ENCODE measurements around the gene ELP2. TPM values are rescaled to one million over a fixed set of nuclear protein-coding genes. Genes with fewer than 3 reads are reported as not detected.
"Not testable (repeated sequence)": the region's sequence is repeated elsewhere in the genome, so short reads cannot be mapped to it uniquely, and the experiment has no call there.

ELP2 gene
- total RNA-seq, 4 donors from 2014 or later, result 23.2 to 59.5 (median 49.6) TPM

GRCh38 chr18:36109737-36110136 lies 20.0 kb upstream of the ELP2 start:
- H3K27me3 ChIP-seq, result no peaks in the 10 kb centered on the region
- H3K4me1 ChIP-seq, result no peaks in the 10 kb centered on the region
- TF ChIP-seq EP300 (IDR thresholded peaks at IDR 0.05; ENCODE audit: low read depth), result no peak
- TF ChIP-seq POLR2AphosphoS5 (IDR thresholded peaks at IDR 0.05), result no peak
- no peak for TF ChIP-seq POLR2A (IDR thresholded peaks at IDR 0.05)
- TF ChIP-seq CTCF (IDR thresholded peaks at IDR 0.05), result no peak
- in situ Hi-C loops (cut with MboI; ENCODE audit: low pct_ligation_motif_present in 1 of 4, low pct_unique_long_range_greater_than_20kb in 1 of 4, low sequenced_read_pairs in 3 of 4) (no loop called here), intact Hi-C loops (cut with DNase I; ENCODE audit: low total_unique reads) (no loop called here)
- H3K27ac ChIP-seq, result no peak overlapping the region
- H3K9me3 ChIP-seq, result no peaks in the 10 kb centered on the region
- H3K36me3 ChIP-seq, result peaks cover 0 to 31% (median 15%) of the 10 kb centered on the region in 4 donors
- no peak for DNase-seq
- WGBS, 2 donors (ENCODE audit: low coverage in 1 of 2), result 91 to 95% methylated on average over 1 of the region's 1 CpG
- no peak overlapping the region for H3K4me3 ChIP-seq

GRCh38 chr18:36112302-36112701 lies 17.4 kb upstream of the ELP2 start:
- Histone ChIP-seq H3K27ac (no peak overlapping the region), H3K36me3 (peaks cover 0 to 40% (median 16%) of the 10 kb centered on the region in 4 donors), H3K4me3 (no peak overlapping the region), H3K9me3 (no peaks in the 10 kb centered on the region), H3K27me3 (no peaks in the 10 kb centered on the region), H3K4me1 (no peaks in the 10 kb centered on the region)
- in situ Hi-C loops (cut with MboI; ENCODE audit: low pct_ligation_motif_present in 1 of 4, low pct_unique_long_range_greater_than_20kb in 1 of 4, low sequenced_read_pairs in 3 of 4) (no loop called here), intact Hi-C loops (cut with DNase I; ENCODE audit: low total_unique reads) (no loop called here)
- no peak for TF ChIP-seq EP300 (IDR thresholded peaks at IDR 0.05; ENCODE audit: low read depth)
- TF ChIP-seq POLR2A (IDR thresholded peaks at IDR 0.05), result no peak
- TF ChIP-seq CTCF (IDR thresholded peaks at IDR 0.05), result no peak
- TF ChIP-seq POLR2AphosphoS5 (IDR thresholded peaks at IDR 0.05), result no peak
- no peak for DNase-seq

- no peak for DNase-seq
- H3K4me1 ChIP-seq, result no peaks in the 10 kb centered on the region
- peaks cover 0 to 40% (median 16%) of the 10 kb centered on the region in 4 donors for H3K36me3 ChIP-seq
- H3K4me3 ChIP-seq, result no peak overlapping the region
- intact Hi-C loops (cut with DNase I; ENCODE audit: low total_unique reads), result no loop called here
- H3K9me3 ChIP-seq, result no peaks in the 10 kb centered on the region
- in situ Hi-C loops (cut with MboI; ENCODE audit: low pct_ligation_motif_present in 1 of 4, low pct_unique_long_range_greater_than_20kb in 1 of 4, low sequenced_read_pairs in 3 of 4), result no loop called here
- H3K27me3 ChIP-seq, result no peaks in the 10 kb centered on the region
- TF ChIP-seq EP300 (IDR thresholded peaks at IDR 0.05; ENCODE audit: low read depth) (no peak), CTCF (IDR thresholded peaks at IDR 0.05) (no peak), POLR2A (IDR thresholded peaks at IDR 0.05) (no peak)
- H3K27ac ChIP-seq, result no peak overlapping the region
- WGBS, 2 donors (ENCODE audit: low coverage in 1 of 2), result 81 to 91% methylated on average over 4 of the region's 4 CpGs
Observed at GRCh38 chr18:36114251-36114650, 15.4 kb upstream of the ELP2 start.

GRCh38 chr18:36114738-36115137 lies 15.0 kb upstream of the ELP2 start:
- no peak for DNase-seq
- H3K36me3 ChIP-seq, result peaks cover 0 to 36% (median 14%) of the 10 kb centered on the region in 4 donors
- TF ChIP-seq CTCF (IDR thresholded peaks at IDR 0.05) (no peak), POLR2AphosphoS5 (IDR thresholded peaks at IDR 0.05) (no peak), EP300 (IDR thresholded peaks at IDR 0.05; ENCODE audit: low read depth) (no peak), POLR2A (IDR thresholded peaks at IDR 0.05) (no peak)

GRCh38 chr18:36116771-36117170 lies 12.9 kb upstream of the ELP2 start:
- peaks cover 0 to 25% (median 10%) of the 10 kb centered on the region in 4 donors for H3K36me3 ChIP-seq
- H3K4me3 ChIP-seq; H3K9me3 ChIP-seq; H3K4me1 ChIP-seq; intact Hi-C loops (cut with DNase I; ENCODE audit: low total_unique reads); DNase-seq; H3K27ac ChIP-seq; H3K27me3 ChIP-seq; in situ Hi-C loops (cut with MboI; ENCODE audit: low pct_ligation_motif_present in 1 of 4, low pct_unique_long_range_greater_than_20kb in 1 of 4, low sequenced_read_pairs in 3 of 4): not testable (repeated sequence)
- 90 to 100% methylated on average over 8 to 11 of the region's 11 CpGs for WGBS, 2 donors (ENCODE audit: low coverage in 1 of 2)

More at GRCh38 chr18:36114738-36115137, 15.0 kb upstream of the ELP2 start:
- Histone ChIP-seq H3K4me1 (no peaks in the 10 kb centered on the region), H3K9me3 (no peaks in the 10 kb centered on the region), H3K27me3 (no peaks in the 10 kb centered on the region), H3K4me3 (no peak overlapping the region), H3K27ac (no peak overlapping the region)
- in situ Hi-C loops (cut with MboI; ENCODE audit: low pct_ligation_motif_present in 1 of 4, low pct_unique_long_range_greater_than_20kb in 1 of 4, low sequenced_read_pairs in 3 of 4), result no loop called here
- intact Hi-C loops (cut with DNase I; ENCODE audit: low total_unique reads), result no loop called here
- 87 to 93% methylated on average over 1 of the region's 1 CpG for WGBS, 2 donors (ENCODE audit: low coverage in 1 of 2)
